ENCODE data around the gene SMIM13.

SMIM13 gene

GRCh38 chr6:11181478-11182136 lies 88.0 kb downstream of the SMIM13 start:
- no peak overlapping the region for H3K27ac ChIP-seq
- no peaks in the 10 kb centered on the region for H3K27me3 ChIP-seq (ENCODE audit: insufficient read depth, low read depth)
- no peak overlapping the region for H3K4me3 ChIP-seq (IDR thresholded peaks at IDR 0.05; ENCODE audit: insufficient read depth, low read depth, low read length)
- no peaks in the 10 kb centered on the region for H4K20me1 ChIP-seq (ENCODE audit: insufficient read depth)
- H3K36me3 ChIP-seq (ENCODE audit: insufficient read depth) = no peaks in the 10 kb centered on the region
- H3K79me2 ChIP-seq (ENCODE audit: insufficient read depth, low read depth) = no peaks in the 10 kb centered on the region
- H3K9ac ChIP-seq = no peak overlapping the region
- no peak overlapping the region for H3K4me2 ChIP-seq
- H2AFZ ChIP-seq (ENCODE audit: low read depth) = no peak overlapping the region
- no peaks in the 10 kb centered on the region for H3K4me1 ChIP-seq (ENCODE audit: low read depth, poor library complexity, severe bottlenecking)
- TF ChIP-seq CTCF (conservative IDR thresholded peaks at IDR 0.05; ENCODE audit: low read depth, low read length) = no peak

- Histone ChIP-seq H3K27me3 (ENCODE audit: insufficient read depth, low read depth) (no peaks in the 10 kb centered on the region), H3K4me3 (IDR thresholded peaks at IDR 0.05; ENCODE audit: insufficient read depth, low read depth, low read length) (no peak overlapping the region), H3K27ac (no peak overlapping the region), H3K9ac (no peak overlapping the region), H4K20me1 (ENCODE audit: insufficient read depth) (no peaks in the 10 kb centered on the region), H3K4me1 (ENCODE audit: low read depth, poor library complexity, severe bottlenecking) (no peaks in the 10 kb centered on the region), H3K79me2 (ENCODE audit: insufficient read depth, low read depth) (no peaks in the 10 kb centered on the region), H2AFZ (ENCODE audit: low read depth) (no peak overlapping the region), H3K4me2 (no peak overlapping the region), H3K36me3 (ENCODE audit: insufficient read depth) (no peaks in the 10 kb centered on the region)
- TF ChIP-seq CTCF (conservative IDR thresholded peaks at IDR 0.05; ENCODE audit: low read depth, low read length) = no peak
These were observed 90.2 kb downstream of the SMIM13 start for GRCh38 chr6:11183761-11184362.

- Histone ChIP-seq H3K4me3 (IDR thresholded peaks at IDR 0.05; ENCODE audit: insufficient read depth, low read depth, low read length) (no peak overlapping the region), H3K27me3 (ENCODE audit: insufficient read depth, low read depth) (no peaks in the 10 kb centered on the region), H3K27ac (no peak overlapping the region), H3K9ac (no peak overlapping the region), H3K36me3 (ENCODE audit: insufficient read depth) (no peaks in the 10 kb centered on the region), H3K79me2 (ENCODE audit: insufficient read depth, low read depth) (no peaks in the 10 kb centered on the region), H3K4me1 (ENCODE audit: low read depth, poor library complexity, severe bottlenecking) (no peaks in the 10 kb centered on the region), H4K20me1 (ENCODE audit: insufficient read depth) (no peaks in the 10 kb centered on the region), H3K4me2 (no peak overlapping the region), H2AFZ (ENCODE audit: low read depth) (no peak overlapping the region)
- no peak for TF ChIP-seq CTCF (conservative IDR thresholded peaks at IDR 0.05; ENCODE audit: low read depth, low read length)
These were observed 91.7 kb downstream of the SMIM13 start for GRCh38 chr6:11185204-11185842.

GRCh38 chr6:11187301-11187700 lies 93.7 kb downstream of the SMIM13 start:
- no peak for TF ChIP-seq CTCF (conservative IDR thresholded peaks at IDR 0.05; ENCODE audit: low read depth, low read length)
- Histone ChIP-seq H2AFZ (ENCODE audit: low read depth) (no peak overlapping the region), H3K36me3 (ENCODE audit: insufficient read depth) (no peaks in the 10 kb centered on the region), H3K27me3 (ENCODE audit: insufficient read depth, low read depth) (no peaks in the 10 kb centered on the region), H3K27ac (no peak overlapping the region), H4K20me1 (ENCODE audit: insufficient read depth) (no peaks in the 10 kb centered on the region), H3K9ac (no peak overlapping the region), H3K4me1 (ENCODE audit: low read depth, poor library complexity, severe bottlenecking) (no peaks in the 10 kb centered on the region), H3K4me3 (IDR thresholded peaks at IDR 0.05; ENCODE audit: insufficient read depth, low read depth, low read length) (no peak overlapping the region), H3K79me2 (ENCODE audit: insufficient read depth, low read depth) (no peaks in the 10 kb centered on the region), H3K4me2 (no peak overlapping the region)
